Mucosa of stomach (tissue), 1 donor: ENCODE measurements around the gene PIGC.

Source experiments
- H3K27me3 ChIP-seq: one replicate; pipeline ENCODE4 v1.7.0; 2013; ENCODE audit warnings: mild to moderate bottlenecking, low read length; ENCODE audit not compliant: control insufficient read depth, insufficient read depth
- H3K36me3 ChIP-seq: one replicate; pipeline ENCODE4 v1.7.0; 2013; ENCODE audit warnings: low read length; ENCODE audit not compliant: control insufficient read depth, insufficient read depth
- H3K4me1 ChIP-seq: one replicate; pipeline ENCODE4 v1.7.0; 2013; ENCODE audit warnings: mild to moderate bottlenecking, low read length; ENCODE audit not compliant: control insufficient read depth, insufficient read depth
- H3K4me3 ChIP-seq: one replicate; pipeline ENCODE4 v1.7.0; 2013; ENCODE audit warnings: low read length
- H3K9ac ChIP-seq: one replicate; pipeline ENCODE4 v1.7.0; 2013; ENCODE audit warnings: mild to moderate bottlenecking, low read length, moderate library complexity
- H3K9me3 ChIP-seq: one replicate; pipeline ENCODE4 v1.7.0; 2013; ENCODE audit warnings: mild to moderate bottlenecking, low read length, moderate library complexity; ENCODE audit not compliant: control insufficient read depth
- donor health status: Pancreatic carcinoma.

PIGC gene

GRCh38 chr1:172402878-172403569 is 40.8 kb downstream of the PIGC start:
- Histone ChIP-seq H3K27me3 (no peaks in the 10 kb centered on the region), H3K9ac (no peak overlapping the region), H3K9me3 (no peaks in the 10 kb centered on the region), H3K4me3 (no peak overlapping the region), H3K36me3 (no peaks in the 10 kb centered on the region), H3K4me1 (peaks cover 3% of the 10 kb centered on the region)

- H3K27me3 ChIP-seq: no peaks in the 10 kb centered on the region
- H3K4me1 ChIP-seq: peaks cover 3% of the 10 kb centered on the region
- no peaks in the 10 kb centered on the region for H3K9me3 ChIP-seq
- no peak overlapping the region for H3K4me3 ChIP-seq
- no peak overlapping the region for H3K9ac ChIP-seq
- no peaks in the 10 kb centered on the region for H3K36me3 ChIP-seq
These were observed 42.0 kb downstream of the PIGC start for GRCh38 chr1:172401892-172402291.

GRCh38 chr1:172401477-172401876 is 42.4 kb downstream of the PIGC start:
- H3K36me3 ChIP-seq: no peaks in the 10 kb centered on the region
- no peaks in the 10 kb centered on the region for H3K9me3 ChIP-seq
- no peaks in the 10 kb centered on the region for H3K27me3 ChIP-seq
- no peak overlapping the region for H3K4me3 ChIP-seq
- no peak overlapping the region for H3K9ac ChIP-seq
- peaks cover 3% of the 10 kb centered on the region for H3K4me1 ChIP-seq

- Histone ChIP-seq H3K36me3 (no peaks in the 10 kb centered on the region), H3K9me3 (no peaks in the 10 kb centered on the region), H3K4me1 (peaks cover 3% of the 10 kb centered on the region), H3K27me3 (no peaks in the 10 kb centered on the region), H3K4me3 (no peak overlapping the region), H3K9ac (no peak overlapping the region)
These were observed 43.2 kb downstream of the PIGC start for GRCh38 chr1:172400722-172401105.

GRCh38 chr1:172399756-172400721 is 43.8 kb downstream of the PIGC start:
- Histone ChIP-seq H3K27me3 (no peaks in the 10 kb centered on the region), H3K9ac (no peak overlapping the region), H3K4me3 (no peak overlapping the region), H3K4me1 (peaks cover 3% of the 10 kb centered on the region), H3K9me3 (no peaks in the 10 kb centered on the region), H3K36me3 (no peaks in the 10 kb centered on the region)

GRCh38 chr1:172398970-172399755 is 44.7 kb downstream of the PIGC start:
- H3K9me3 ChIP-seq: no peaks in the 10 kb centered on the region
- H3K9ac ChIP-seq: peak overlapping the region; percentile 35
- no peaks in the 10 kb centered on the region for H3K27me3 ChIP-seq
- H3K4me1 ChIP-seq: peaks cover 7% of the 10 kb centered on the region
- H3K4me3 ChIP-seq: no peak overlapping the region
- no peaks in the 10 kb centered on the region for H3K36me3 ChIP-seq

GRCh38 chr1:172398193-172398592 is 45.7 kb downstream of the PIGC start:
- H3K4me1 ChIP-seq: peaks cover 7% of the 10 kb centered on the region
- no peaks in the 10 kb centered on the region for H3K9me3 ChIP-seq
- H3K9ac ChIP-seq: no peak overlapping the region
- no peaks in the 10 kb centered on the region for H3K27me3 ChIP-seq
- H3K36me3 ChIP-seq: no peaks in the 10 kb centered on the region
- H3K4me3 ChIP-seq: no peak overlapping the region

GRCh38 chr1:172397633-172398032 is 46.2 kb downstream of the PIGC start:
- Histone ChIP-seq H3K4me1 (peaks cover 7% of the 10 kb centered on the region), H3K9ac (no peak overlapping the region), H3K27me3 (no peaks in the 10 kb centered on the region), H3K36me3 (no peaks in the 10 kb centered on the region), H3K9me3 (no peaks in the 10 kb centered on the region), H3K4me3 (no peak overlapping the region)

GRCh38 chr1:172397221-172397620 is 46.6 kb downstream of the PIGC start:
- no peak overlapping the region for H3K9ac ChIP-seq
- no peaks in the 10 kb centered on the region for H3K36me3 ChIP-seq
- H3K9me3 ChIP-seq: no peaks in the 10 kb centered on the region
- no peak overlapping the region for H3K4me3 ChIP-seq
- peaks cover 7% of the 10 kb centered on the region for H3K4me1 ChIP-seq
- H3K27me3 ChIP-seq: no peaks in the 10 kb centered on the region

GRCh38 chr1:172395576-172395975 is 48.3 kb downstream of the PIGC start:
- H3K4me1 ChIP-seq: peaks cover 7% of the 10 kb centered on the region
- H3K4me3 ChIP-seq: no peak overlapping the region
- H3K9ac ChIP-seq: no peak overlapping the region
- H3K9me3 ChIP-seq: no peaks in the 10 kb centered on the region
- no peaks in the 10 kb centered on the region for H3K27me3 ChIP-seq
- H3K36me3 ChIP-seq: no peaks in the 10 kb centered on the region

GRCh38 chr1:172394811-172395210 is 49.1 kb downstream of the PIGC start:
- Histone ChIP-seq H3K36me3 (no peaks in the 10 kb centered on the region), H3K4me1 (peaks cover 7% of the 10 kb centered on the region), H3K9ac (no peak overlapping the region), H3K27me3 (no peaks in the 10 kb centered on the region), H3K9me3 (no peaks in the 10 kb centered on the region), H3K4me3 (no peak overlapping the region)
